Panc1 (cell line): Measurements from ENCODE around the gene FAM228A. TPM values are rescaled to one million over a fixed set of nuclear protein-coding genes. Genes with fewer than 3 reads are reported as not detected.

ENCODE experiments used
- ATAC-seq: fragments of 200-7000 bp; cut with Tn5 transposase; 2 replicates; pipeline ENCODE4 v1.9.1; 2020; ENCODE audit warnings: mild to moderate bottlenecking, moderate library complexity
- BruUV-seq: library from RNA; stranded (reverse); fragments of 400-500 nt; replicated peaks from 2 replicates; lab custom pipeline; 2021; lab: Mats Ljungman, UMichigan
- CTCF ChIA-PET: fragments of 300-600 bp; sonication (Branson Sonifier 250); formaldehyde crosslinking; loops from one replicate; lab custom pipeline; 2022; ENCODE audit warnings: antibody characterized with exemption; lab: Charles Lee
- POLR2A ChIA-PET: fragments of 300-600 bp; sonication (Branson Sonifier 250); formaldehyde crosslinking; loops from one replicate; lab custom pipeline; 2022; ENCODE audit warnings: antibody characterized with exemption; lab: Charles Lee
- DNase-seq: peaks from one replicate; pipeline ENCODE4 v3.0.0-alpha.2; 2010; ENCODE audit warnings: low read depth, low spot score
- H3K27ac ChIP-seq: 2 replicates; pipeline ENCODE4 v1.5.1; 2011; ENCODE audit warnings: mild to moderate bottlenecking, low read length, inconsistent platforms
- H3K27me3 ChIP-seq: fragments of 200-500 bp; sonication (Bioruptor generic); 2 replicates; pipeline ENCODE4 v1.6.0; 2014; ENCODE audit warnings: low read length, inconsistent platforms; ENCODE audit not compliant: control insufficient read depth, insufficient read depth
- H3K36me3 ChIP-seq: fragments of 200-500 bp; sonication (Bioruptor generic); 2 replicates; pipeline ENCODE4 v1.5.1; 2014; ENCODE audit warnings: inconsistent platforms, mild to moderate bottlenecking, low read length, moderate library complexity; ENCODE audit not compliant: control insufficient read depth, insufficient read depth
- H3K4me1 ChIP-seq: 2 replicates; pipeline ENCODE4 v1.5.1; 2011; ENCODE audit warnings: inconsistent platforms, mild to moderate bottlenecking, low read length, moderate library complexity; ENCODE audit not compliant: control insufficient read depth, insufficient read depth
- H3K4me3 ChIP-seq, 2 experiments: 2 replicates each; pipeline ENCODE4 v1.5.1; 2011 to 2012; ENCODE audit warnings: low read depth in 2 of 2, low read length in 2 of 2, mild to moderate bottlenecking in 2 of 2, inconsistent platforms in 1 of 2, moderate library complexity in 1 of 2
- H3K9me3 ChIP-seq: fragments of 200-500 bp; sonication (Bioruptor generic); 2 replicates; pipeline ENCODE4 v1.5.1; 2014; ENCODE audit warnings: low read depth, mild to moderate bottlenecking, inconsistent platforms, low read length, moderate library complexity; ENCODE audit not compliant: control insufficient read depth, insufficient read depth
- CTCF ChIP-seq: fragments of 450-650 bp; IDR thresholded peaks from 2 replicates; pipeline ENCODE4 v1.5.1; 2017; ENCODE audit warnings: mild to moderate bottlenecking
- POLR2AphosphoS5 ChIP-seq: IDR thresholded peaks from 2 replicates; pipeline ENCODE4 v1.6.1; 2012; ENCODE audit warnings: mild to moderate bottlenecking, low read depth, low read length, moderate library complexity
- REST ChIP-seq, 2 experiments: IDR thresholded peaks; 2 replicates each; pipeline ENCODE4 v1.6.1; 2011 to 2012; ENCODE audit warnings: low read depth in 2 of 2, control low read depth in 1 of 2, low read length in 1 of 2, mild to moderate bottlenecking in 1 of 2, moderate library complexity in 1 of 2; ENCODE audit not compliant: insufficient read depth in 1 of 2
- SIN3A ChIP-seq: IDR thresholded peaks from 2 replicates; pipeline ENCODE4 v1.6.1; 2012; ENCODE audit warnings: low read depth, mild to moderate bottlenecking, low read length, moderate library complexity, borderline replicate concordance; ENCODE audit not compliant: insufficient read depth
- TCF7L2 ChIP-seq: IDR thresholded peaks from 2 replicates; pipeline ENCODE4 v1.6.1; 2011; ENCODE audit warnings: mild to moderate bottlenecking, low read depth, low read length, inconsistent platforms
- in situ Hi-C: cut with HindIII; loops from 2 replicates; pipeline ENCODE4 v1.10.0; 2016; ENCODE audit warnings: low sequenced_read_pairs, low pct_unique_long_range_greater_than_20kb
- intact Hi-C: fragments of 100-400 bp; cut with micrococcal nuclease; formaldehyde crosslinking; loops from one replicate; pipeline ENCODE4 v1.10.0; 2022; ENCODE audit not compliant: unreplicated experiment
- total RNA-seq: library from RNA; stranded (reverse); gene quantifications from one replicate; pipeline ENCODE4 v1.2.1, GENCODE V29; 2021; ENCODE audit not compliant: unreplicated experiment

The FAM228A gene
- total RNA-seq, 1 experiment from 2014 or later: not detected

- intact Hi-C loops: loop anchor here (5.0 kb wide), 1 partner anchor 154 kb away; no protein-coding TSS in a partner anchor
- Histone ChIP-seq H3K4me1 (no peaks in the 10 kb centered on the region; the same call in 1 of the 2 replicates), H3K27me3 (no peaks in the 10 kb centered on the region), H3K4me3 (no peak overlapping the region), H3K27ac (no peak overlapping the region), H3K9me3 (no peaks in the 10 kb centered on the region), H3K36me3 (no peaks in the 10 kb centered on the region)
- in situ Hi-C loops: no loop called here
- TF ChIP-seq SIN3A (no peak), CTCF (peak; percentile 65; the same call in 1 of the 2 replicates)
- no TSS peak for BruUV-seq
- ATAC-seq: peak; percentile 81; the same call in 1 of the 2 replicates
- CTCF ChIA-PET: no interaction called here
- POLR2A ChIA-PET: no interaction called here
- no peak for DNase-seq
Measured at GRCh38 chr2:24228470-24228869, 53.6 kb downstream of the FAM228A start.

- Histone ChIP-seq H3K4me3 (no peak overlapping the region), H3K9me3 (no peaks in the 10 kb centered on the region), H3K4me1 (no peaks in the 10 kb centered on the region; the same call in 1 of the 2 replicates), H3K36me3 (no peaks in the 10 kb centered on the region), H3K27me3 (no peaks in the 10 kb centered on the region), H3K27ac (no peak overlapping the region)
- no peak for DNase-seq
- no TSS peak for BruUV-seq
- CTCF ChIA-PET: interaction anchor here (0.6 kb wide), 1 partner anchor 131 kb away, joined by 3 read pairs; no protein-coding TSS in a partner anchor
- TF ChIP-seq TCF7L2 (no peak), CTCF (no peak), REST (IDR thresholded peaks at IDR 0.05; ENCODE audit: insufficient read depth in 1 of 2, low read depth in 2 of 2, low read length in 1 of 2) (no peak), SIN3A (no peak), POLR2AphosphoS5 (no peak)
- POLR2A ChIA-PET: no interaction called here
- ATAC-seq: no peak
- intact Hi-C loops (no loop called here), in situ Hi-C loops (no loop called here)
Measured at GRCh38 chr2:24231461-24231881, 56.6 kb downstream of the FAM228A start.
